Measurements from ENCODE around the gene ZBTB43. TPM values are rescaled to one million over a fixed set of nuclear protein-coding genes. Genes with fewer than 3 reads are reported as not detected.

ZBTB43 gene
- total RNA-seq, 2 donors from 2014 or later = 17.4 to 24.2 TPM

GRCh38 chr9:126861707-126862103 lies 56.9 kb downstream of the ZBTB43 start:
- no peaks in the 10 kb centered on the region for H3K27me3 ChIP-seq (ENCODE audit: control insufficient read depth, insufficient read depth, low read length, poor library complexity, severe bottlenecking)
- no peak overlapping the region for H3K27ac ChIP-seq (ENCODE audit: low read depth, low read length)
- H3K4me3 Mint-ChIP-seq = peak overlapping the region; percentile 78
- H3K4me1 Mint-ChIP-seq = peaks cover 19% of the 10 kb centered on the region
- peak overlapping the region; percentile 21 for H3K9ac ChIP-seq (ENCODE audit: extremely low read depth, low read length, poor library complexity, severe bottlenecking)
- no peak for TF ChIP-seq CTCF (conservative IDR thresholded peaks at IDR 0.05)
- peaks cover 16% of the 10 kb centered on the region for H3K36me3 Mint-ChIP-seq (ENCODE audit: low read depth)
- peak overlapping the region; percentile 93 for H3K4me3 ChIP-seq (ENCODE audit: low read length)
- H3K27ac Mint-ChIP-seq = peak overlapping the region; percentile 49
- H3K4me1 ChIP-seq (ENCODE audit: control insufficient read depth, insufficient read depth, low read length) = peaks cover 11% of the 10 kb centered on the region
- no peak for DNase-seq
- 20 to 22% methylated on average over 2 to 3 of the region's 3 CpGs for WGBS, 2 experiments (ENCODE audit: insufficient coverage in 1 of 2, insufficient read length in 1 of 2)
- peaks cover 29% of the 10 kb centered on the region for H3K36me3 ChIP-seq (ENCODE audit: control insufficient read depth, insufficient read depth, low read length)
- no peaks in the 10 kb centered on the region for H3K9me3 Mint-ChIP-seq
- peaks cover 27% of the 10 kb centered on the region for H3K27me3 Mint-ChIP-seq (ENCODE audit: insufficient read depth)
- no peaks in the 10 kb centered on the region for H3K9me3 ChIP-seq (ENCODE audit: control insufficient read depth, low read length)

GRCh38 chr9:126862104-126862761 lies 57.4 kb downstream of the ZBTB43 start:
- DNase-seq = peak; percentile 59
- no peak overlapping the region for H3K9ac ChIP-seq (ENCODE audit: extremely low read depth, low read length, poor library complexity, severe bottlenecking)

GRCh38 chr9:126864771-126865170 lies 59.9 kb downstream of the ZBTB43 start:
- no peak overlapping the region for H3K4me3 Mint-ChIP-seq
- no peaks in the 10 kb centered on the region for H3K9me3 ChIP-seq (ENCODE audit: control insufficient read depth, low read length)
- TF ChIP-seq CTCF (conservative IDR thresholded peaks at IDR 0.05) = no peak
- H3K27ac ChIP-seq (ENCODE audit: low read depth, low read length) = no peak overlapping the region
- 84 to 94% methylated on average over 2 of the region's 2 CpGs for WGBS, 2 experiments (ENCODE audit: insufficient coverage in 1 of 2, insufficient read length in 1 of 2)
- no peaks in the 10 kb centered on the region for H3K9me3 Mint-ChIP-seq
- H3K4me3 ChIP-seq (ENCODE audit: low read length) = no peak overlapping the region
- H3K9ac ChIP-seq (ENCODE audit: extremely low read depth, low read length, poor library complexity, severe bottlenecking) = no peak overlapping the region
- no peak for DNase-seq
- peaks cover 47% of the 10 kb centered on the region for H3K36me3 ChIP-seq (ENCODE audit: control insufficient read depth, insufficient read depth, low read length)
- H3K4me1 ChIP-seq (ENCODE audit: control insufficient read depth, insufficient read depth, low read length) = peaks cover 11% of the 10 kb centered on the region
- no peak overlapping the region for H3K27ac Mint-ChIP-seq
- peaks cover under 1% of the 10 kb centered on the region for H3K27me3 Mint-ChIP-seq (ENCODE audit: insufficient read depth)
- no peaks in the 10 kb centered on the region for H3K27me3 ChIP-seq (ENCODE audit: control insufficient read depth, insufficient read depth, low read length, poor library complexity, severe bottlenecking)
- H3K4me1 Mint-ChIP-seq = peaks cover 30% of the 10 kb centered on the region
- peaks cover 24% of the 10 kb centered on the region for H3K36me3 Mint-ChIP-seq (ENCODE audit: low read depth)

More at GRCh38 chr9:126862104-126862761, 57.4 kb downstream of the ZBTB43 start:
- Mint-ChIP-seq H3K27ac (no peak overlapping the region), H3K27me3 (ENCODE audit: insufficient read depth) (peaks cover 24% of the 10 kb centered on the region), H3K4me1 (peaks cover 19% of the 10 kb centered on the region), H3K9me3 (no peaks in the 10 kb centered on the region), H3K36me3 (ENCODE audit: low read depth) (peaks cover 20% of the 10 kb centered on the region), H3K4me3 (peak overlapping the region; percentile 78)
- 46 to 48% methylated on average over 8 to 11 of the region's 11 CpGs for WGBS, 2 experiments (ENCODE audit: insufficient coverage in 1 of 2, insufficient read length in 1 of 2)
- no peaks in the 10 kb centered on the region for H3K9me3 ChIP-seq (ENCODE audit: control insufficient read depth, low read length)
- peaks cover 34% of the 10 kb centered on the region for H3K36me3 ChIP-seq (ENCODE audit: control insufficient read depth, insufficient read depth, low read length)
- H3K4me3 ChIP-seq (ENCODE audit: low read length) = peak overlapping the region; percentile 93
- no peaks in the 10 kb centered on the region for H3K27me3 ChIP-seq (ENCODE audit: control insufficient read depth, insufficient read depth, low read length, poor library complexity, severe bottlenecking)
- TF ChIP-seq CTCF (conservative IDR thresholded peaks at IDR 0.05) = no peak
- H3K4me1 ChIP-seq (ENCODE audit: control insufficient read depth, insufficient read depth, low read length) = peaks cover 11% of the 10 kb centered on the region
- H3K27ac ChIP-seq (ENCODE audit: low read depth, low read length) = no peak overlapping the region

Data from endodermal cell (in vitro differentiated cells).